MM.1S (cell line): ENCODE results near the gene KCNIP1.

Experiments used
- EZH2 ChIP-seq: fragments of 300-600 bp; sonication (generic); optimal IDR thresholded peaks from 2 replicates; pipeline ENCODE3; 2017; ENCODE audit warnings: low read depth, mild to moderate bottlenecking, antibody characterized with exemption, low read length, mixed read lengths
- EZH2phosphoT487 ChIP-seq: fragments of 300-600 bp; sonication (generic); IDR thresholded peaks from 2 replicates; pipeline ENCODE4 v1.6.1; 2018; ENCODE audit warnings: antibody characterized with exemption, low read length

GRCh38 chr5:170738840-170739239 lies 235.0 kb downstream of the KCNIP1 start:
- TF ChIP-seq EZH2phosphoT487 (no peak), EZH2 (no peak)
